ENCODE data around the gene KIF9. TPM values are rescaled to one million over a fixed set of nuclear protein-coding genes. Genes with fewer than 3 reads are reported as not detected.
A peak's percentile ranks its signal among the peaks of the same experiment; 100 is the strongest.
"Not testable (repeated sequence)": the region's sequence is repeated elsewhere in the genome, so short reads cannot be mapped to it uniquely, and the experiment has no call there.

KIF9 gene
- total RNA-seq, 4 donors from 2014 or later = 2.9 to 10.8 (median 8.0) TPM

DNA sequence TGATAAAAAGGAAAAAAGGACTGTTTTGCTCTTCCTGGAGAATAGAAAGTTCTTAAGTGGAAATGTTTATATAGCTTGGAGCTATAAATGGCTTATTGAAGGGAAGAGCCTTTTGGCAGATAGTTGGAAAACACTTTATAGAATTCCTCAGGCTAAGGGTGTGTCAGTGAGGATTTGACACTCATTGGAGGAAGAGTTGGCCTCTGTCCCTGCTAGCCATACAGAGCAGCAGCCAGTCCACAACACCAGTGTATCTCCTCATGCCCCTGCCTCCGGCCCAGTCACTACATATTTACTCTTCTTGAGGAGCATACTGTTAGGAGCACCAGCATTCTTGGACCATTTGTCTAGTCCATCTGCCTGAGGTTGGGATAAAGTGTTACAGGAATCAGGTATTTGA lies 36.3 kb upstream of the KIF9 start:
- H3K27me3 ChIP-seq = no peaks in the 10 kb centered on the region
- TF ChIP-seq POLR2A (IDR thresholded peaks at IDR 0.05) = no peak
- TF ChIP-seq, protein P1, sequence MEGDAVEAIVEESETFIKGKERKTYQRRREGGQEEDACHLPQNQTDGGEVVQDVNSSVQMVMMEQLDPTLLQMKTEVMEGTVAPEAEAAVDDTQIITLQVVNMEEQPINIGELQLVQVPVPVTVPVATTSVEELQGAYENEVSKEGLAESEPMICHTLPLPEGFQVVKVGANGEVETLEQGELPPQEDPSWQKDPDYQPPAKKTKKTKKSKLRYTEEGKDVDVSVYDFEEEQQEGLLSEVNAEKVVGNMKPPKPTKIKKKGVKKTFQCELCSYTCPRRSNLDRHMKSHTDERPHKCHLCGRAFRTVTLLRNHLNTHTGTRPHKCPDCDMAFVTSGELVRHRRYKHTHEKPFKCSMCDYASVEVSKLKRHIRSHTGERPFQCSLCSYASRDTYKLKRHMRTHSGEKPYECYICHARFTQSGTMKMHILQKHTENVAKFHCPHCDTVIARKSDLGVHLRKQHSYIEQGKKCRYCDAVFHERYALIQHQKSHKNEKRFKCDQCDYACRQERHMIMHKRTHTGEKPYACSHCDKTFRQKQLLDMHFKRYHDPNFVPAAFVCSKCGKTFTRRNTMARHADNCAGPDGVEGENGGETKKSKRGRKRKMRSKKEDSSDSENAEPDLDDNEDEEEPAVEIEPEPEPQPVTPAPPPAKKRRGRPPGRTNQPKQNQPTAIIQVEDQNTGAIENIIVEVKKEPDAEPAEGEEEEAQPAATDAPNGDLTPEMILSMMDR (IDR thresholded peaks at IDR 0.05 in 4 of 5, conservative IDR thresholded peaks at IDR 0.05 in 1 of 5) = no peak
- peaks cover 0 to 30% of the 10 kb centered on the region in 2 donors for H3K36me3 ChIP-seq
- in situ Hi-C loops (cut with MboI; ENCODE audit: low sequenced_read_pairs in 4 of 4) (loop anchor here in 2 of 4 donors (25.0 kb wide), 1 partner anchor 607 kb away; the partner anchor contains the start of genes PRSS50 (in 2 of the 2) and TMIE (in 2 of the 2)), intact Hi-C loops (cut with DNase I; ENCODE audit: low total_unique reads) (no loop called here)
- peaks cover 13 to 28% of the 10 kb centered on the region in 2 donors for H3K4me1 ChIP-seq
- no peak overlapping the region for H3K27ac ChIP-seq
- ATAC-seq = no peak
- no peaks in the 10 kb centered on the region for H3K9me3 ChIP-seq
- H3K4me3 ChIP-seq = no peak overlapping the region
- no peak for DNase-seq

- H3K36me3 ChIP-seq; intact Hi-C loops (cut with DNase I; ENCODE audit: low total_unique reads); H3K4me3 ChIP-seq; H3K9me3 ChIP-seq; H3K27me3 ChIP-seq: not testable (repeated sequence)
- Histone ChIP-seq H3K4me1 (peaks cover 13 to 28% of the 10 kb centered on the region in 2 donors), H3K27ac (peak overlapping the region in 1 of 4 donors; percentile 1)
- DNase-seq (peak; percentile 24 to 51), ATAC-seq (peak; percentile 82)
- in situ Hi-C loops (cut with MboI; ENCODE audit: low sequenced_read_pairs in 4 of 4) = loop anchor here in 2 of 4 donors (25.0 kb wide), 1 partner anchor 604 kb away; the partner anchor contains the start of genes PRSS50 (in 2 of the 2) and TMIE (in 2 of the 2)
These were observed 33.6 kb upstream of the KIF9 start for GRCh38 chr3:47316151-47316550.

DNA sequence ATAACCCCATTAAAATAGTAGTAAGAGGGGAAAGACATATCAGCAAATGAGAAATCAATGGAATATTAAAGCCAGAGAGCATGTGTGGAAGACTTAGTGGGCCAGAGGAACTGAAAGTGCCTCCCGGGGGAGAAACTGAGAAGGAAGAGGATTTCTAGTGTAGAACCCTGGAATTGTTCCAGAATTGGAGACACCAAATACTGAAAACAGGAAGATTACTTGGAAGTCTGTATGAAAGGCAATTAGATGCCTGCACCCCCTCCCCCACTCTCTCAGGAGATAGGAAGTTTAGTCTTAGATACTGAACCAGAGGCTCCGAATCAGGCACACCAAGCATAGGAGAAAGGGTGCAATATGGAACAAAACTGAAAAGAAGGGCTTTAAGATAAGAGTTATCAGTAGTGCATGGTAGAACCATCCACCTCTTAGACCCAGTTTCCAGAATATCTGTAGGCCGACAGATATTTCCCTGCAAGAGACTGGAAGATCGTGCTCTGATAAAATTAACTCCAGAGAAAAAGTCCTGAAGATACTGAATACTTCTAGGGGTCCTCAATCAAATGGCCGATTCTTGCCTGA lies 32.6 kb upstream of the KIF9 start:
- peak overlapping the region in 1 of 4 donors; percentile 10 for H3K27ac ChIP-seq
- in situ Hi-C loops (cut with MboI; ENCODE audit: low sequenced_read_pairs in 4 of 4) (loop anchor here in 2 of 4 donors (25.0 kb wide), 1 partner anchor 603 kb away; the partner anchor contains the start of genes PRSS50 (in 2 of the 2) and TMIE (in 2 of the 2)), intact Hi-C loops (cut with DNase I; ENCODE audit: low total_unique reads) (no loop called here)
- no peak for TF ChIP-seq POLR2A (IDR thresholded peaks at IDR 0.05)
- TF ChIP-seq, protein P1 (IDR thresholded peaks at IDR 0.05 in 4 of 5, conservative IDR thresholded peaks at IDR 0.05 in 1 of 5) = no peak
- H3K9me3 ChIP-seq = no peaks in the 10 kb centered on the region
- no peaks in the 10 kb centered on the region for H3K27me3 ChIP-seq
- H3K4me1 ChIP-seq = peaks cover 13 to 28% of the 10 kb centered on the region in 2 donors
- no peak for ATAC-seq
- H3K36me3 ChIP-seq = no peaks in the 10 kb centered on the region
- H3K4me3 ChIP-seq = no peak overlapping the region
- peak; percentile 14 to 27 for DNase-seq

GRCh38 chr3:47314056-47314764 lies 31.6 kb upstream of the KIF9 start:
- intact Hi-C loops (cut with DNase I; ENCODE audit: low total_unique reads) = no loop called here
- H3K27me3 ChIP-seq = no peaks in the 10 kb centered on the region
- H3K4me3 ChIP-seq = no peak overlapping the region
- H3K27ac ChIP-seq = no peak overlapping the region
- TF ChIP-seq POLR2A (IDR thresholded peaks at IDR 0.05) = no peak
- TF ChIP-seq, protein P1 (IDR thresholded peaks at IDR 0.05 in 4 of 5, conservative IDR thresholded peaks at IDR 0.05 in 1 of 5) = no peak
- no peaks in the 10 kb centered on the region for H3K36me3 ChIP-seq
- H3K4me1 ChIP-seq = peaks cover 13 to 28% of the 10 kb centered on the region in 2 donors
- in situ Hi-C loops (cut with MboI; ENCODE audit: low sequenced_read_pairs in 4 of 4) = loop anchor here in 2 of 4 donors (25.0 kb wide), 1 partner anchor 602 kb away; the partner anchor contains the start of genes PRSS50 (in 2 of the 2) and TMIE (in 2 of the 2)
- DNase-seq = no peak
- ATAC-seq = no peak
- no peaks in the 10 kb centered on the region for H3K9me3 ChIP-seq
